Measurements from ENCODE around the gene MRPL47.
"Not testable (repeated sequence)": the region's sequence is repeated elsewhere in the genome, so short reads cannot be mapped to it uniquely, and the experiment has no call there.

MRPL47 gene

GRCh38 chr3:179604321-179605078 lies at the start of gene MRPL47, which contains the start of gene NDUFB5:
Gene MRPL47 (minus strand): TSS chr3:179604638. CDS start chr3:179604624, 14 bp downstream.
Gene NDUFB5 (plus strand): TSS chr3:179604794. CDS start chr3:179604816, 22 bp downstream.
- peak; percentile 95 for DNase-seq (ENCODE audit: low spot score)

- peak; percentile 57 for DNase-seq (ENCODE audit: low spot score)
Observed at GRCh38 chr3:179653096-179653797, 48.8 kb upstream of the MRPL47 start.

DNA sequence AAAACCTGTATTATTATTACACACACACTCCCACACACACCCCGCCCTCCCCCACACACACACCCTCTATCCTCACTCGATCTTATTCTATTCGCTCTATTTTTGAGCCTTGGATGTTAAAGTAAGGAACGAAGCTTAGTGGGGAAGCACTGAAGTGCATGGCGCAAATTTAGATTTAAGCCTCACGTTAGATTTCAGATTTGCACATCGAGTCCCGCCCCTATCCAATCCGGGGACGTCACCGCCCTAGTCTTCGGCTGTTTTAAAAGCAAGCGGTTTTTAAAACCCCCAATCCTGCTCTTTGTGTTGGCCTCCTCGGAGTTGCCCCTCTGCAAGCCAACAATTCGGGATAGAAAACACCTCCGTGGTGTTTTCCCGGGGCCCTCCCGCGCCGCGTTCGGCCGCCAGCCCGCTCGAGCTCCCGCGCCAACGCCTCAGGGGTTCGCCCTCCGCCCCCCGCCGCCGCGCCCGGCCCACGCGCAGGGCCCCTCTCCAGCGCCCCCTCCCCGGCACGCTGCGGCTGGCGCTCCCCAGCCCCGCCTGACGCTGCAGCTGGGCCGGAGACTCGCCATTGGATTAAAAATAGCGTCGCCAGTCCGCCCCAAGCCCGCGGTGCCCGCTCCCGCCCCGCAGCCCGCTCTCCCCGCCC lies 48.1 kb upstream of the MRPL47 start, which contains the start of gene USP13:
Gene USP13, plus strand, starts transcription at position 594 of the 649 bp plus-strand sequence. CDS start 186 bp downstream, outside the sequence.
- peak; percentile 69 for DNase-seq (ENCODE audit: low spot score)

DNA sequence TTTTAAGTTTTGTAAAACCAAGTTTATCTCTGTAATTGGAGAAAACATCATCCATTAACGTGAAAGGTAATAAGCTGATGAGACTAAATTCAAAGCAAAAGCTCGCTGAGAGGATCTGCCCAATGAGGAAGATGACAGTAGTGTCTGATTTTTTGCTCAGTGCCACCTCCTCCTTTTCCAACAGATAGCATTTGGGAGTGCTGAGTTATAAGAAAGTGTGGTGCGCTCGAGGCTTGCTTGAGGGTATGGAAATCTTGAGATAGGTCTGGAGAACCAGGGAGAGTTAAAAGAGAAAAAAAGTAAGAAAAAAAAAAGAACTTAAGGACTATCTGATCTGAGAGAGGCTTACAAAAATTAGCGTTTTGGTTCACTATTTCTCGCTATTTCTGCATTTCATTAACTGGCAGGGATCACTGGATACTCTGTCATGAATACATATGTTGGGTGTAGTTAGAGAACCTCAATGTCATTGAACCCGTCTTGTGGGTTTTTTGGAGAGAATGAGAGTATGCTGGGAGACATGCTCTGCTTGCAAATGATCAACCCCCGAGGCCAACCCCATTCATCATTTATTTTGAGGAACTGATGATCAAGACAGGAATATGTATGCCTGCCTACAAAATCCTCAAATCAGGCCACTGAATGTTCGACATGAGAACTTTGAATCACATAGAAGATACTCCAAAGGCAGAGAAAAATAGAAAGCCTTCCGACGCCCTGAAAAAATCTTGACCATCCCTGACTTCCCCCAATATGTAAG lies 47.4 kb upstream of the MRPL47 start:
- no peak for DNase-seq (ENCODE audit: low spot score)

DNA sequence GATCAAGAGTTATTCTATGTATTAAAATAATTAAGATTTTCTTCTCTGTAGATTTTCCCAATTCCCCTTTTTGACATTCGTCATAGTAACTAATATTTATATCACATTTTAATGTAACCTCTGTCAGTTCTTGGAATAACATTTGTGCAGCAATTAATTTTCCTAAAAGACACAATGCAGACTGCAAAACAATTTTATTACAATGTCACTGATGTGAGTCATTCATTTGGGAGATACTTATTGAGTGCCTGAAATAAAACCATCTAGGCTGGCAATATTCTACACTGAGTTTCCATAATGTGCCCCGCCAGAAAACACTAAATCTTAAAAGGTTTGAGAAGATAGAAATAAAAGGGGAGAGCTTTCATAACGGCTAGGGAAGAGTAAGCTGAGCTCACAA lies 41.7 kb upstream of the MRPL47 start:
- no peak for DNase-seq (ENCODE audit: low spot score)

GRCh38 chr3:179643837-179644236 lies 39.4 kb upstream of the MRPL47 start:
- DNase-seq (ENCODE audit: low spot score) = not testable (repeated sequence)

DNA sequence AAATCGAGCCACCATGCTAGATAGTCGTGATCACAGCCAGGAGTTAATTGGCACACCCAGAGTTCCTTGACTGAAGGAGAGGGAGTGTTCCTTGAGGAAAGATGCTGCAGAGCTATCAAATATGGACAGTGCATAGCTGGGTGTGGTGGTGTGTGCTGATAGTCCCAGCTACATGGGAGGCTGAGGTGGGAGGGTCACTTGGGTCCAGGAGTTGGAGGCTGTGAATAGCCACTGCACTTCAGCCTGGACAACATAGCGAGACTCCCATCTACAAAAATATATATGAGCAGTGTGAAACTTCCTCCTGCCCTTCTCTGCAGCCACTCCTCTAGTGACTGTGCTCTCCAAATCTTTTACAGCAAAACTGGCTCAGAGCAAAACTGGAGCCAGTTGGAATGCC lies 38.4 kb upstream of the MRPL47 start:
- no peak for DNase-seq (ENCODE audit: low spot score)

- DNase-seq (ENCODE audit: low spot score) = no peak
Observed at GRCh38 chr3:179640469-179640868, 36.0 kb upstream of the MRPL47 start.

GRCh38 chr3:179630753-179631451 lies 26.5 kb upstream of the MRPL47 start:
- DNase-seq (ENCODE audit: low spot score) = no peak

DNA sequence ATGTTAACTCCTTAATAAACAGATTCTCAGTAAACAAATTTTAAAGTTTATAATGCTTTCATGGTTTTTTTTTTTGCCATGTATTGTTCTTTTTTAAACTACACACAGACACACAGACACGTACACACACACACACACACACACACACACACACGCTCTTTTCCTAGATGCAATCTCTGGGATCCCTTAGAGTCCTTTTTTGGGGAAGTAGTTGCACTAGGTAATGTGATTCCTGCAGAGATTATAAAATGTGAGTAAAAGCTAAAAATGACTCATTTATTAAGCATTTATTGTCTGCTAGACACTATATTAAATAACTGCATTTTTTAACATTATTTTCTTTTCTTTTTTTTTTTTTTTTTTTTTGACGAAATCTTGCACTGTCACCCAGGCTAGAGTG lies 20.0 kb upstream of the MRPL47 start:
- DNase-seq (ENCODE audit: low spot score) = no peak

DNA sequence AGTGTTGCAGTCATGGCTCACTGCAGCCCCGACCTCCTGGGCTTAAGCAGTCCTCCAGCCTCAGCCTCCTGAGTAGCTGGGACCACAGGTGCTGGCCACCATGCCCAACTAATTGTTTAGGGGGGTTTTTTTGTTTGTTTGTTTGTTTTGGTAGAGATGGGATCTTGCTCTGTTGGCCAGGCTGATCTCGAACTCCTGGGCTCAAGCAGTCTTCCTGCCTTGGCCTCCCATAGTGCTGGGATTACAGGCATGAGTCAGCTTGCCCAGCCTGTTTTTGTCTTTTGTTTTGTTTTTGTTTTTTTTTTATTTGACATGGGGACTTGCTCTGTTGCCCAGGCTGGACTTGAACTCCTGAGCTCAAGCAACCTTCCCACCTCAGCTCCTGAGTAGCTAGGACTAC lies 17.6 kb upstream of the MRPL47 start:
- no peak for DNase-seq (ENCODE audit: low spot score)

- no peak for DNase-seq (ENCODE audit: low spot score)
Observed at GRCh38 chr3:179615458-179616173, 11.2 kb upstream of the MRPL47 start.

- no peak for DNase-seq (ENCODE audit: low spot score)
Observed at GRCh38 chr3:179613807-179614206, 9.4 kb upstream of the MRPL47 start.

DNA sequence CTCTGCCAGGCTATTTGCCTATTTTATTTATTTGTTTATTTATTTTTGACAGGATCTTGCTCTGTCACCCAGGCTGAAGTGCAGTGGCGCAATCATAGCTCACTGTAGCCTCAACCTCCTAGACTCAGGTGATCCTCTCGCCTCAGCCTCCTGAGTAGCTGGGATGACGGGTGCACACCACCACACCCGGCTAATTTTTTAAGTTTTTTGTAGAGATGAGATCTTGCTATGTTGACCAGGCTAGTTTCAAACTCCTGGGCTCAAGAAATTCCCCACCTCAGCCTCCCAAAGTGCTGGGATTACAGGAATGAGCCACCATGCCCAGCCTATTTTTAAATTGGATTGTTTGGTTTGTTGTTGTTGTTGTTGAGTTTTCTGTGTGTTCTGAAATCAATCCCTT lies 5.6 kb upstream of the MRPL47 start:
- no peak for DNase-seq (ENCODE audit: low spot score)

DNA sequence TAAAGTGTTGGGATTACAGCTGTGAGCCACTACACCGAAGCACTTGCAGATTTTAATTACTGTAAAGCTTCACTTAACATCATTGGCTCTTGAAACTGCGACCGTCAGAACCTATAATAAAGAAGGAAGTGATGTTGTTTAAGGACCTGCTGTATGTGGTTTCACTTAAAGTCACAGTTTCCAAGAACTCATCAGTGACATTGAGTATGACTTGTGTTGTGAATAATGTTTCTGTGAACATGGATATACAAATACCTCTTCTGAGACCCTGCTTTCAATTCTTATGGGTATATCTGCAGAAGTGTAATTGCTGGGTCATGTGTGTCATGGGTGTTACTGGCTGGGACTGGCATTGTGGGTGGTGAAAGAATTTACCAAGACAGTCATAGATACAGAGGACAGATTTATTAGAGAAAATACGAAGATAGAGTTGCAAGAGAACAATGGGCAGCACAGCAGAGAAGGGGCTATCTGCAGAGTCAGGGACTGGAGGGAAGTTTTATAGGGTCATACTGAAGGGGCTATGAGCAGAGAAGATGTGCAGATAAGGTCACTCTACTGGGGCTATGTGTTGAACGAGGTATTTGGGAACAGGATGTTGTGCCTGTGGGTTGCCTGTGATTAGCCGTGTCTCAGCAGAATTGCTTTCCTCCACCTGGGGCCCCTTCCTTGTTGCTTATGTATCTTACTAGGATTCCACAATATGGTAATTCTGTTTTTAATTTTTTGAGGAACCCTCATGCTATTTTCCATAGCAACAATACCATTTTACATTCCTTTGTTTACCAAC lies 4.7 kb upstream of the MRPL47 start:
- no peak for DNase-seq (ENCODE audit: low spot score)

GRCh38 chr3:179606534-179607085 lies 2.2 kb upstream of the MRPL47 start:
- no peak for DNase-seq (ENCODE audit: low spot score)

- DNase-seq (ENCODE audit: low spot score) = no peak
Observed at GRCh38 chr3:179603831-179604230, 607 bp downstream of the MRPL47 start.

DNA sequence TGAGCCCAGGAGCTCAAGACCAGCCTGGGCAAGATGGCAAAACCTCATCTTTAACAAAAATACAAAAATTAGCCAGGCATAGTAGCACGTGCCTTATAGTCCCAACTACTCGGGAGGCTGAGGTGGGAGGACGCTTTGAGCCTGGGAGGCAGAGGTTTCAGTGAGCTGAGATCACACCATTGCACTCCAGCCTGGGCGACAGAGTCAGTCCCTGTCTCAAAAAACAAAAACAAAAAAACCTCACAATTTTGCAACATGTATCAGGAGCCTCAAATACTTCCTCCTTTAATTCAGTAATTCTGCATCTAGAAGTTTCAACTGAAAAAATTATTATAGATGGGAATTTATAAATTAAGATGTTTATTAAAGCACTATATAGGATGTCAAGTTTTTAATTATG lies 1.1 kb downstream of the MRPL47 start:
- DNase-seq (ENCODE audit: low spot score) = no peak

GRCh38 chr3:179599531-179599930 lies 4.9 kb downstream of the MRPL47 start:
- DNase-seq (ENCODE audit: low spot score) = no peak

DNA sequence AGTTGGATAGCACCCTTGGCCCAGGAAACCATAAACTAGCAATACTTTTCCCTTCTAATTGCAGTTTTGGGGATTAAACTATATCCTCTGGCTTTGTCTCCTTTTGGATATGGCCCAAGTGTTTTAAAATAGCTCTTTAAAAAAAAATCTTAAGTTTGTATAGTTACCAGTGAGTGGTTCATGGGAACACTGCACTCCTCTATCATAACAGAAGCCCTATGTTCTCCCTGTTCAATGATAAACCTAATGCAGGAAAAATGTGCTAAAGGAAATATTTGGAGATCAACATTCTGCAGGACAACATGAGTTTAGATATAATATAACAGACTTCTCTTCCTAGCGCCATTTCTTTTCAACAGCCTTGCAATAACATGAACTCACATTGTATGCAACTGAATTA lies 13.1 kb downstream of the MRPL47 start:
- DNase-seq (ENCODE audit: low spot score) = no peak

All from LoVo (cell line).